GM13977 (cell line): ENCODE results near the gene CPZ.

Experiments
- DNase-seq: peaks from one replicate; pipeline ENCODE4 v3.0.0; 2012; ENCODE audit warnings: low spot score
- in situ Hi-C: fragments of 300-500 bp; cut with MboI; formaldehyde crosslinking; loops from one replicate; pipeline ENCODE4 v1.12.0; 2022; ENCODE audit warnings: low sequenced_read_pairs, low pct_unique_long_range_greater_than_20kb, mixed read lengths, inconsistent platforms; ENCODE audit not compliant: unreplicated experiment
- TF ChIP-seq, protein P1 (sequence below): IDR thresholded peaks from 2 replicates; pipeline ENCODE4 v1.5.1; 2012; ENCODE audit warnings: mild to moderate bottlenecking, control low read depth; ENCODE audit not compliant: insufficient read depth; ENCODE audit errors: extremely low read depth, missing control alignments

Gene CPZ

DNA sequence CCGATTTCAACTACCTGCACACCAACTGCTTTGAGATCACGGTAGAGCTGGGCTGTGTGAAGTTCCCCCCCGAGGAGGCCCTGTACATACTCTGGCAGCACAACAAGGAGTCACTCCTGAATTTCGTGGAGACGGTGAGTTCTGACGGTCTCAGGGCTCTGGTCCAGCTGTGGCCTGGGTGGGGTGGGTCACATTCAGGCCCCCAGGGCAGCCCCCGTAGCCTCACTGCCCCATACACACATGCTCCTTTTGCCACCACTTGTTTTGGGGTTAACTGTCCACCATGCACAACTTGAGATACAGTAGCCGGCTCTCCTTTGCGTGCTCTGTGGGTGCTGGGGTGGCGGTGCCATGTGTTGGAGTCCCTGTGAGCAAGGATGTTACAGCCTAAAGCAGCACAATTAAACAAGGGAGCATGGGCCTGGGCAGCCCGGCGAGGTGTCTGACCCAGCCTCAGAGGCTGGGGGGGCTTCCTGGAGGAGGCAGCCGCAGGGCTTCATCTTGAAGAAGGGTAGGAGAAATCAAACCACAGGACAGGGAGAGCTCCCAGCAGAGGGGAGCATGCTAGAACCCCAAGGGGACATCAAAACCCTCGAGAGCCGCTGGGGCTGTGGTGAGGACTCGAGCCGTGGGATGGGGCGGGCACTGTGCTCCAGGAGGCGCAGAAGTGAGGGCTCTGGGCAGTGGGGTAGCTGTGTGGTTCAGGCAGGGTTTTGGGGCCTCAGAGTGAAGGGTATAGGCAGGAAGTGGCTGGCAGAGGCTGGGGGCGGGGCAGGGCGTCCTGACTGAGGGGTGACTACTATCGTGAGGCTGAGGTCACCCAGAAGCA is 22.0 kb downstream of the CPZ start:
- no peak for DNase-seq
- TF ChIP-seq, protein P1, sequence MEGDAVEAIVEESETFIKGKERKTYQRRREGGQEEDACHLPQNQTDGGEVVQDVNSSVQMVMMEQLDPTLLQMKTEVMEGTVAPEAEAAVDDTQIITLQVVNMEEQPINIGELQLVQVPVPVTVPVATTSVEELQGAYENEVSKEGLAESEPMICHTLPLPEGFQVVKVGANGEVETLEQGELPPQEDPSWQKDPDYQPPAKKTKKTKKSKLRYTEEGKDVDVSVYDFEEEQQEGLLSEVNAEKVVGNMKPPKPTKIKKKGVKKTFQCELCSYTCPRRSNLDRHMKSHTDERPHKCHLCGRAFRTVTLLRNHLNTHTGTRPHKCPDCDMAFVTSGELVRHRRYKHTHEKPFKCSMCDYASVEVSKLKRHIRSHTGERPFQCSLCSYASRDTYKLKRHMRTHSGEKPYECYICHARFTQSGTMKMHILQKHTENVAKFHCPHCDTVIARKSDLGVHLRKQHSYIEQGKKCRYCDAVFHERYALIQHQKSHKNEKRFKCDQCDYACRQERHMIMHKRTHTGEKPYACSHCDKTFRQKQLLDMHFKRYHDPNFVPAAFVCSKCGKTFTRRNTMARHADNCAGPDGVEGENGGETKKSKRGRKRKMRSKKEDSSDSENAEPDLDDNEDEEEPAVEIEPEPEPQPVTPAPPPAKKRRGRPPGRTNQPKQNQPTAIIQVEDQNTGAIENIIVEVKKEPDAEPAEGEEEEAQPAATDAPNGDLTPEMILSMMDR, result no peak
- in situ Hi-C loops, result no loop called here

DNA sequence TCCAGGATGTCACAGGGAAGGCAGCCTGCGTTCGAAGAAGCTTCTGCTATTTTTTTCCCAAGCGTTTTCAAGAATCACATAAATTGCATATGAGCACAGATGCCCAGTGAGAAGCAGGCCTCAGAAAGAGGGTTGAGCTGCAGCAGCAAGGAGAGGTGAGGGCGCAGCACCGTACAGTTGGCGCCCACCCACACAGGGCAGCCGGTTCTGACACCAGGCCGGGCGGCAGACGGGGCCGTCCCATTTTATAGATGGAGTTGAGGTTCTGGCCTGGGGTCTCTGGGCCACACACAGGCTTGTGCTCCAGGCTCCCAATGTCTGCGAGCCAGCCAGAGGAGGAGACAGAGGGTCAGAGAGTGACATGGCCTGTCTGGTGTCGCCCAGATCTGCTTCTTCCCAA is 22.8 kb downstream of the CPZ start:
- in situ Hi-C loops, result no loop called here
- DNase-seq, result no peak
- TF ChIP-seq, protein P1, result no peak

DNA sequence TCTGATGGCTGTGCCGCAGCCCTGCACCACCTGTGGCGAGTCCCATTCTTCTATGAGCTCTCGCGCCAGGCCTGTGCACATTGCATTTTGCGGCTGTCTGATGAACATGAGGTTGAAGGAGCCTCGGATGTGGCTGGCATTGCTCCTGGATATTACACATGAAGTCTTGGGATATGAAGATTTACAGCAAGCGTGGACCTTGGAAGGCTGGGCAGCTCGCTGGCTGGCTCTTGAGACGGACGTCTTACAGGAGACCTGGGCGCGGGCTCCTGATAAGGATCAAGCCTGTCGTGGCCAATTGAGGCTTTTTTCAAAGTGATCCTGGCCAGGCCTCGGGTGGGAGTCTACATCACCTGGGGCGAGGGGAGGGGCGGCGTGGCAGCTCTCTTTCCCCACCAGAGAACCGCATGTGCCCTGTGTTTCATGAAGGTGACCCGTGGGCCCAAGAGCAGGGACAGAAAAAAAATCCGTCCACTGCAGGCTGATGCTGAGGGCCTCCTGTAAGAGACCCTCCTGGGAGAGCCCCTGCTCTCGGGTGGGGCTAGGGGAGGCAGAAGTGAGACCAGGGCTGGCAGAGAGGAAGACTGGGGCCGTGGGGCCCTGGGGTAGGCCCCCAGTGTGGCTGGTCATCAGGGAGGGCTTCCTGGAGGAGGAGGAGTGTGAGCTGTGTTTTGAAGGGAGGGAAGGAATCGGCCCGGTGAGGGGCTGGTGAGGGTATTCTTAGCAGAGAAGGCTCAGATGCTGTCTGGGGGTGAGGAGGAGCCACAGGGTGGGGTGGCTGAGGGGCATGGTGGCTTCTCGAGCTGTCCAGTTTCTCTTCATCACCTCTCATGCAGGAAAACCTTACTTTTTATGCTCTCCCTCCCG is 23.6 kb downstream of the CPZ start:
- TF ChIP-seq, protein P1, result no peak
- in situ Hi-C loops, result no loop called here
- no peak for DNase-seq

DNA sequence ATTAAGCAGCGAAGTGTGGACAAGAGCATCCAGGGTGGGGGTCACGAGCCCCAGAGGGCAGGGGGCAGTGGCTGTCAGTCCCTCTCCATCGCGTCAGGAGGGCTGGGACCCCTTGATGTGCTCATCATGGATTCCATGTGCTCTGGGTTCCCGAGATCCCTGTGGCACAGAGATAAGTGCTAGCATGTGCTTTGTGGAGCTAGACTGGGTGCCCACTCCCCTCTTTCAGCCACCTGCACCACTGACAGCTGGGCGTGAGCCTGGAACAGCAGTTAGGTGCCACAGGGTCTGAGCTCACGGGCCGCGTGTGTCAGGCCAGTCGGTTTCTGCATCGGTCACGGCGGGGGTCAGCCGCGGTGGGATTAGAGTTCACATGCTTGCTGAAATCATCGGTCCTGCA is 24.3 kb downstream of the CPZ start:
- in situ Hi-C loops, result no loop called here
- TF ChIP-seq, protein P1, result no peak
- DNase-seq, result no peak

DNA sequence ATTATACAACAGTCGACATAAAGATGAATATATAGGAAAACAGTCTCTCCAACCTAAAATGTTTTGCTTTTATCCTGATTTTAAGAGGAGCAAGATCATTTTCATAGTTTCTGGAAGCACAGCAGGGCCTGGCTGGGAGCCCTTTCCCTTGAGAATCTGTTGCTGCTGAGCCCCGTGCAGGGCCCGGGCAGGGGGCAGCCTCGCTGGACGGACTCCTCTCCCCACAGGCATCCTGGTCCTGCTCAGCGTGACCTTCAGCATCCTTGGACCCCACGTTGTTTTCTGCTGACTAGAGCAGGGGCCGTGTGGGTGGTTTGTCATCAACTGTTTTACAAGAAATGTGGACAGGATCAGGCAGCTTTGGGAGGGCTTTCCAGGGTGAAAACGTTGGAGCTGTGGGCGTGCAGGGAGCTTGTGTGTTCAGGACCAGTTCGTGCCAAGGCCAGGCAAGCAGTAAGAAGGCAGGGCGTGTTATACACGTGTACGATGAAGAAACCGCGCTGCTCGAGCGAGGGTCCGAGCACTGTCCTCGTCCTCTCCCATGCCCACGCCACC is 25.0 kb downstream of the CPZ start:
- no peak for DNase-seq
- in situ Hi-C loops, result no loop called here
- TF ChIP-seq, protein P1, result no peak

DNA sequence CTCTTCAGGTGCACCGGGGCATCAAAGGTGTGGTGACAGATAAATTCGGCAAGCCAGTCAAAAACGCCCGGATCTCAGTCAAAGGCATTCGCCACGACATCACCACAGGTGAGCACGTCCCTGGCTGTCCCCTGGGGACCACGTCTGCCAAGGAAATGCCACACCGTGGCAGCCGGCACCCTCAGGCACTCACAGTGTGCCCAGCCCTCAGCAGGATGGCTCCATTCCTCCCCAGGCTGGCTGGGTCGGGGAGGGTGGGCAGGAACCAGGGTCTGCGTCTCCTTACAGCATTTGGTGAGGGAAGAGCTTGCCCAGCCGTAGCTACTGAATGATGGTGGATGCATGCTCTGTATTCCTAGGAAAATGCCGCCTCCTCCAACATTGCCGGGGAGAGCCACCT is 25.9 kb downstream of the CPZ start:
- in situ Hi-C loops, result no loop called here
- DNase-seq, result no peak
- TF ChIP-seq, protein P1, result no peak
